Lung microvascular endothelial cell (primary cell): ENCODE measurements around the gene EFS. TPM values are rescaled to one million over a fixed set of nuclear protein-coding genes. Genes with fewer than 3 reads are reported as not detected.
"Not testable (repeated sequence)": the region's sequence is repeated elsewhere in the genome, so short reads cannot be mapped to it uniquely, and the experiment has no call there.

Experiments
- DNase-seq, 2 donors: peaks; one replicate each; pipeline versions ENCODE4 v3.0.0 to v3.0.0-alpha.2; 2010; ENCODE audit warnings: low read depth in 2 of 2
- total RNA-seq: library from RNA; depleted of rRNA; stranded (reverse); fragments of >200 nt; gene quantifications from 2 replicates; pipeline ENCODE4 v1.2.1, GENCODE V29; 2014

Gene EFS, protein sequence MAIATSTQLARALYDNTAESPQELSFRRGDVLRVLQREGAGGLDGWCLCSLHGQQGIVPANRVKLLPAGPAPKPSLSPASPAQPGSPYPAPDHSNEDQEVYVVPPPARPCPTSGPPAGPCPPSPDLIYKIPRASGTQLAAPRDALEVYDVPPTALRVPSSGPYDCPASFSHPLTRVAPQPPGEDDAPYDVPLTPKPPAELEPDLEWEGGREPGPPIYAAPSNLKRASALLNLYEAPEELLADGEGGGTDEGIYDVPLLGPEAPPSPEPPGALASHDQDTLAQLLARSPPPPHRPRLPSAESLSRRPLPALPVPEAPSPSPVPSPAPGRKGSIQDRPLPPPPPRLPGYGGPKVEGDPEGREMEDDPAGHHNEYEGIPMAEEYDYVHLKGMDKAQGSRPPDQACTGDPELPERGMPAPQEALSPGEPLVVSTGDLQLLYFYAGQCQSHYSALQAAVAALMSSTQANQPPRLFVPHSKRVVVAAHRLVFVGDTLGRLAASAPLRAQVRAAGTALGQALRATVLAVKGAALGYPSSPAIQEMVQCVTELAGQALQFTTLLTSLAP
- total RNA-seq: not detected in 2 replicates

DNA sequence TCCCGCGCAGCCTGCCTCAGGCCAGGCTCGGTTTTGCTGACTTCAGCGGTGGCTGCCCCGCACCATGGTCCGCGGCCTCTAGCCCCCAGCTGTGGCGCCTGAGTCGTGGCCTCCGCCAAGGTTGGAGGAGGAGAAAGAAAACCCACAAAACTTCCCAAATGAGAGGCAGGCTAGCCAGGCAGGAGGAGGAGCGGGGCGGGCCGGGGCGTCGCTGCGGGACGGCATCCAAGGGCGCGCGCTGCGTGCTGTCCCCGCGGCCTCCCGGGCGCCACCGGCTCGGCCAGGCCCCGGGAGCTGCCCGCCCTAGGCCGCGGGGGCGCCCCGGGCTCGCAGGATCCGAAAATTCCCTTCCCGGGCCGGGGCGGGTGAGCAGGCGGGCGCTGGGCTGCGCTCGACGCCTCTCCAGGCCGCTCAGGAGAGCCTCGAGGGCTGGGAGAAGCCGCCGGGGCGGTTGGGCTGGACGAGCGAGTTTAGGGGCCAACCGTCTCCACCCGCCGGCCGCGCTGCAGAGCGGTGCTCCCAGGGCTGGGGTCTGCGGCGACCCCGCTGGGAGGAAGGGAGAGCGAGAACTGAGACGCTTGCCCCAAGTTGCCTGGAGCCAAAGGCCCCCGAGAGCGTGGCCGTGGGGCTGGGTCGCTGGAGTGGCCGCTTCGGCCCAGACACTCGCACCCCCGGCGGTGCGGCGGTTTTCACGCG lies at the start of gene EFS:
Gene EFS (minus strand): TSS at position 137 of the 696 bp plus-strand sequence. CDS start 147 bp downstream, outside the sequence.
- DNase-seq: no peak

DNA sequence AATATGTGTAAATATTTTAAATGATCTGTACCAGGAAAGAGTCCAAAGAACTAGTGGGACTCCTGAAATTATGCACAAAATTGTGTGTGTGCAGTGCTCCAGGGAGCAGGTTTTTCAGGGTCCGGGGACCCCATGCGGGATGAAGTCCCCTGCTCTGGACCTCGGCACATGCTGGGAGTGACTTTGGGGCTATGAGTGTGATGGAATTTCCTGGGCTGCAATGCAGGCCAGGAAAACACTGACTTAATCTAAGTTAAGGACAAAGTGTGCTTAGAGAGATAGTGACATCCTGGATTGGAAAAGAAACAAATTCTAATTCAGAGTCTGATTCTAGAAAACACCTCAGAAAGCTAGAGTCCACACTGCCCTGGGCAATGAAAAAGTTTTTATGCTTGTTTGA lies 49.3 kb upstream of the EFS start:
- DNase-seq: no peak

DNA sequence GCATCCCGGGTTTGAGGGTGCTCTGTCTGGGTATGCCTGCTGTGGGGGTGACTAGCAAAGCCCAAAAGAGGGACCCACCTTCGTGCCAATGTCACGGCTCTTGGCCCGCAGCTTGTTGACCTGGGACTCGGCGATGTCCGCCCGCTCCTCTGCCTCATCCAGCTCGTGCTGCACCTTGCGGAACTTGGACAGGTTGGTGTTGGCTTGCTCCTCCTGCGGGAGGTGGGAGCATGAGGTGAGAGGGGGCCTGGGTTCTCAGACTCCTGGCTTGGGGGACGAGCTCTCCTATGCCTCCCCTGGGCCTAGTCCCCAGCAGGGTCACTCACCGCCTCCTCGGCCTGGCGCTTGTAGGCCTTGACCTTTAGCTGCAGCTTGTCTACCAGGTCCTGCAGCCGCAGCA lies 48.7 kb upstream of the EFS start:
- no peak for DNase-seq

DNA sequence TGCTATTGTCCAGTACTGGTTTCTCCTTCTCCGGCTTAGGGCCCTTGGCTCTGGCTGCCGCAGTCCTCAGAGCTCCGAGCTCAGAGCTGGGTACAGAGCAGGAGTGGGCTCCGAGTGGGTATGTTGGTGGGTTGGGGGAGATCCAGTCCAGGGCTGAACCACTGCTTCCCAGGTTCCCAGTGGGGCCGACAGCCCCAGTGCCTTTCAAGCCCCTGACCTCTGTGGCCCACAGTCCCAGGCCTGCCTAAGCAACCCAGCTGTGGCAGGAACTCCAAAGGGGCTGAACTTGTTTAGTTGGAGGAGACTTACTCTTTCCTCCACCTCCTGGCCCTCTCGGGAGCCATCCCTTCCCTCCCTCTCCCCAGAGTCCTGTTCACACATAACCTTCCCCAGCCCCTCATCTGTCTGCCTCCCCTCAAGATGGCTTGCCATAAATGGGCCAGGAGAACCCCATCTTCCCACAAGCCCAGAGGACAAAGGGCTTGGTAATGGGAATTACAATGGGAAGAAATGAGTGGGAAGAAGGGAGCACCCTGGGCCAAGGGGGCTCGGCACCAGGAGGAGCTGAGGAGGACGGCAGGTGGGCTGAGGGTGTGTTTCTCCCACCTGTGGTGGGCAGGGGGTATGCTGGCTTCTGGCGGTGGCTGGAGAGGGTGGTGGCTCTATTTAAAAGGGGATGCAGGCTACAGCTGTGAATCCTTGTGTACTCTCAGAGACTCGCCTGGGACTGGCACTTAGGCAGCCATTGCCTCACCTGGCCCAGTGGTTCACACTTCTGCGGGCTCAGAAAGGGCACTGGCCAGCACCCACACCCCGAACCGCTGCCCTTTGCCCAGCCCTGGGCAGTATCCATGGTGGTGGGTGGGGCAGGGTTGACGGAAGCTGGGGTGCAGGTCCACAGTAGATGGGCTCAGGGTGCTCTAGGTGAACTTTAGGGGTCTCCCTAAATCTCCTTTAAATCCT lies 46.9 kb upstream of the EFS start:
- DNase-seq: no peak

DNA sequence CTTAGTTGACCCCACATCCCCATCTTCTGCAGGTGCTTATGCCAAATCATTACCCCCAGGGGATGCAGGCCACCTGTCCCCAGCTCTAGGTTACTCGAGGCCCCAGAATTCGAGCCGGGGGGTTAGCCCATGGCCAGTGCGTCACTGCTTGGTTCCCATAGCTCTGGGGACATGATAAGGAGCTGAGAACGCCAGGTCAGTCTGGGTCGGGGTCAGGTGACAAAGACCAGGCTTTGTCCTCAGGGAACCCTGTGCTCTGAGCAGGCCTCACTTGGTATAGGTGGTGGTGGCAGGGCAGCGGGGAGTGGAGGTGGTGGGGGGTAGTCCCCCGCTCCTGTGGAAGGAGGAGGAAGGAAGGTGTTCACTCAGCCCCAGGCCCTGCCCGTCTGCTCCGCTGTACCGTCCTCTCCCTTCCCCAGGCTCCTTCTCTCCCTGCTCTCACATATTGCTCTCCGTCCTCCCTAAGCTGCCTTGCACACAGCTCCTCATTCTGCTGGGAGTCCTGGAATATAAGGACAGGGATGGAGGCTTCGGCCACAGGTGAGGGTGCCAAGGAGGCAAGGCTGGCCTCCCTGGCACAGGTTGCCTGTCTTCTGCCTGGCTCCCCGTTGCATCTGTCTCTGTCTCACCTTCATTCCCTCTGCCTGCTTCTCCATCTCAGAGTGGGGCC lies 45.1 kb upstream of the EFS start:
- DNase-seq: no peak

DNA sequence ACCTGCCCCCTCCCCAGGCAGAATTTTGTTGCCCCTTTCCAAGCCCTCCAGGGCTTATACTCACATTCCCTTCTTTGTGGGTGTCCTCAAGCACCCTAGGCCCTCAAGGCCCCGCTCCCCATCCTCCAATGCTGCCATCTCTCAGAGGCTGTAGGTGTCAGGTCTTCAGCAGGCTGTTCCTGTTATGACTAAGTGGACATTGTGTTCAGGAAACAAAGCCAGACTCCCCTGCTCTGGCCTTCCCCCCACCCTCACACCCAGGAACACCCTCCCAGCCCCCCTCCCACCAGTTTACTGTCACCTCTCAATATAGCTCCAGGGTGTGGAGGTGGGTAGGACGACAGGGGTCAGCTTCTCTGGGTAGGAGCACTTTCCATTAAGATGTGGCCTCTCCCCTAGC lies 44.5 kb upstream of the EFS start:
- no peak for DNase-seq

GRCh38 chr14:23408307-23408630 lies 43.3 kb upstream of the EFS start:
- no peak for DNase-seq

GRCh38 chr14:23407516-23408306 lies 42.7 kb upstream of the EFS start, which contains the start of gene MYH6:
Gene MYH6 (minus strand): TSS chr14:23408273. CDS start chr14:23407223, 1,050 bp downstream.
- DNase-seq: no peak

GRCh38 chr14:23406725-23407355 lies 41.9 kb upstream of the EFS start:
- no peak for DNase-seq

DNA sequence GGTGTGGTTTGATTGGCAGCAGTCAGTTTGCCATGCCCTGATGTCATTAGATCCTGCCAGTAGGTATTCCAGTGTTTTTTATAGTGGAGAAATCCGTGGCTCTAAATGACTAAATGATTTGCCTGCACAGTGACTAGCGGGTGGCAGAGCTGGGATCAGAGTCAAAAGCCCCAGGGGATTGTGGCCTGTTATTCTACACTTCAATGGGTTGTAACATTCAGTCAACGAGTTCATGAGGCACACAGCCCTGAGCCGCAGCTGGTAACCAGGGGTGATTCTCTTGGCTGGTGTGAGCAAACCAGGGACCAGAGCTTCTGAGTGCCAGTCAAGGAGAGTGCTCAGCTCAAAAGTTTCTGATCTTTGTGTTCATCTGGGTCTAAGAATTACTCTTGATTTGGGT lies 41.3 kb upstream of the EFS start:
- DNase-seq: no peak

DNA sequence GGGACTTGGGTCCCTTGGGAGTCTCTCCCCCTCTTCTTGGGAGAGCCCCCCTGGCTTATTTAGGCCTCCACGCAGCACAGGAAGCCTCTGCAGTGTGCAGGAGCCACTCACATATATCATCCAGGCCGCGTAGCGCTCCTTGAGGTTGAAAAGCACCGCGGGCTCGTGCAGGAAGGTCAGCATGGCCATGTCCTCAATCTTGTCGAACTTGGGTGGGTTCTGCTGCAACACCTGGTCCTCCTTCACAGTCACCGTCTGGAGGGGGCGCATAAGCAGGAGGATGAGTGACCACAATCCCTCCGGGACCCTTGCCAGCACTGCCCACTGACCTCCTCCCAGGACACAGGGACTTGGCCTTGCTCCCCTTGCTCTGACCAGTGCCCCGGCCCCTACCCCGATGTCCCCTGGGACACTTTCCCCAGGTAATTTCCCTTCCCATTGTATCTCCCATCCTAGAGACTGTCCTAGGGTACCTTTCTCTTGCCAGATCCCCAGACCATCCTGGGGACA lies 40.6 kb upstream of the EFS start:
- no peak for DNase-seq

- DNase-seq: no peak
These were observed 40.1 kb upstream of the EFS start for GRCh38 chr14:23405096-23405495.

DNA sequence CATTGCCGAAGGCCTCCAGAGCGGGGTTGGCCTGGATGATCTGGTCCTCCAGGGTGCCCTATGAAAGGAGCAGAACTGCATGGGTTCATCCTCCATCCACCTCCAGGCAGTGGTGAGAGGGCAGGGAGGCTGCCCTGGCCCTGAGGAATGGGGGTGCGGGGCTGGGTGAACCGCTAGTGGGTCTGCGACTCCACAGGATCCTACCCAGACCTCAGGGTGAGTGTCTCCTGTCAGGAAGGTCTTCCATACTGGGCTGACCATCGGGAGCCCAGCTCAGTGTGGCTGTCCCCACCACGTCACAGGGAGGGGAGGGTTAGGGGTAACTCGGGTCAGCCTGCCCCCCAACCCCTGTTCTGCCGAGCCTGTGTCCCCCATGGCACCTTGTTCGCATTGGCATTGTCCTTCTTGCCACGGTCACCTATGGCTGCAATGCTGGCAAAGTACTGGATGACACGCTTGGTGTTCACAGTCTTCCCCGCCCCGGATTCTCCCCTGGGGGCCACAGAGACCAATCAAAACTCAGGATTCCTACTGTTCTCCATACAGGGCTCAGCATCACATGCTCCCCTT lies 39.4 kb upstream of the EFS start:
- no peak for DNase-seq

DNA sequence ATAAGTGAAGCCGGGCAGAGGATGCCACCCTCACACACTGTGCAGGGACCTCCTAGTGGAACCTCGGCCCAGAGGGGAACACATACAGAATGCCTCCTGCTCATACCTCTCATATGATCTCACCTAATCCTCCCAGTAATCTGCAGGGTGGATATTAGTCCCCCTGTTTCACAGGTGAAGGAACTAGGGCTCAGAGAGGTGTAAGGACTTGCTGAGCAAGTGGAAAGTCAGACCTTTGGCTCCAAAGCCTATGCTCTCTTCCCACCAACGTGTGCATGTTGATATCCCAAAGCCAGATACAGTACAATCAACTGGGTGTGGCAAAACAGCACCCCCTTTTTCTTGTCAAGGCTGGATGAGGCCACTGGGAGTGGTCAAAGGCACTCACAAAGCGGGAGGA lies 38.9 kb upstream of the EFS start:
- no peak for DNase-seq

GRCh38 chr14:23403139-23403438 lies 38.1 kb upstream of the EFS start:
- no peak for DNase-seq

- DNase-seq: no peak
These were observed 37.5 kb upstream of the EFS start for GRCh38 chr14:23402296-23403138.

DNA sequence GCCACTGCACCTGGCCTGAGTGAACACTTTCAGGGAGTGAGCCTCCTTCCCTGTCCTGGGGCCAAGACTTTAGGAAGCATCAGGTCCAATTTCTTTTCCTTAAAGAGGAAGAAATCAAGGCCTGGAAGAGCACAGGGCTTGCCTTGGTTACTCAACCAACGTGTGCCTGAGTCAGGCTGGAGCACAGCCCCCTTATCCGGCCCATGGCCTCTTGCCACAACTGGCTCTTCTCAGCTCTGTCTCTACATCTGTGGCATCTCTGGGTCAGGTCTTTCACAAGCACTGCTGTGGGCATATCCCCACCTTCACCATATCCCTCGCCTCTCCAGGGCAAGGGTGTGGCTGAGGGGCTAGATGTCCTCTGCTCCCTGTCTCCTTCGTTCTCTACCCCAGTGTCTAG lies 36.3 kb upstream of the EFS start:
- DNase-seq: no peak

- not testable (repeated sequence) for DNase-seq
These were observed 35.7 kb upstream of the EFS start for GRCh38 chr14:23400496-23401149.
